HepG2 (cell line): Measurements from ENCODE around the gene MSTN. TPM values are rescaled to one million over a fixed set of nuclear protein-coding genes. Genes with fewer than 3 reads are reported as not detected.

Source experiments
- KDM3A ChIP-seq: IDR thresholded peaks from 2 replicates; pipeline ENCODE4 v1.6.1; 2018; ENCODE audit warnings: low read depth, missing compliant biosample characterization
- MTA3 ChIP-seq: sonication (generic); formaldehyde crosslinking; IDR thresholded peaks from 2 replicates; pipeline ENCODE4 v1.4.0; 2020; ENCODE audit warnings: missing genetic modification reagents
- THAP11 ChIP-seq: IDR thresholded peaks from 2 replicates; pipeline ENCODE4 v1.6.1; 2016; ENCODE audit warnings: missing biosample characterization, missing genetic modification reagents
- ZNF839 ChIP-seq: sonication (generic); formaldehyde crosslinking; IDR thresholded peaks from 2 replicates; pipeline ENCODE4 v1.4.0; 2020; ENCODE audit warnings: missing genetic modification reagents, mild to moderate bottlenecking, borderline replicate concordance
- ZSCAN9 ChIP-seq: IDR thresholded peaks from 2 replicates; pipeline ENCODE4 v1.6.1; 2016; ENCODE audit warnings: borderline replicate concordance
- polyA plus RNA-seq, 8 experiments: library from polyadenylated mRNA; depleted of rRNA in 3 of 8; stranded (reverse) in 7 of 8; unstranded in 1 of 8; fragments of >200 nt; fragmentation: Illumina TruSeq in 4 of 8; extraction: Trizol in 4 of 8; gene quantifications; 2 replicates each; pipeline versions ENCODE4 v1.2.1 to v1.2.3, GENCODE V29; 2011 to 2016; ENCODE audit warnings: low read depth in 4 of 8, missing spikeins in 1 of 8, mixed read lengths in 1 of 8; ENCODE audit not compliant: insufficient read depth in 1 of 8
- total RNA-seq, 5 experiments: library from RNA; depleted of rRNA; stranded (reverse); fragments of >200 nt; fragmentation: Illumina TruSeq; extraction: Trizol; gene quantifications; 2 replicates each; pipeline ENCODE4 v1.2.3, GENCODE V29; 2016; ENCODE audit warnings: low read depth in 1 of 5
- TF ChIP-seq, protein P1 (sequence below): sonication (generic); formaldehyde crosslinking; IDR thresholded peaks from 2 replicates; pipeline ENCODE4 v1.9.0; 2021; ENCODE audit warnings: missing genetic modification reagents, borderline replicate concordance
- TF ChIP-seq, protein P2 (sequence below): sonication (generic); formaldehyde crosslinking; IDR thresholded peaks from 2 replicates; pipeline ENCODE4 v1.9.0; 2021; ENCODE audit warnings: mild to moderate bottlenecking, missing genetic modification reagents
- TF ChIP-seq, protein P3 (sequence below): sonication (generic); formaldehyde crosslinking; IDR thresholded peaks from 2 replicates; pipeline ENCODE4 v1.4.0; 2020; ENCODE audit warnings: mild to moderate bottlenecking, missing genetic modification reagents, borderline replicate concordance
- TF ChIP-seq, protein P4 (sequence below): fragments of 450-650 bp; IDR thresholded peaks from 2 replicates; pipeline ENCODE4 v1.6.1; 2017

Gene MSTN
- total and polyA plus RNA-seq, 2 of the 13 experiments (the other 11 are each of a cell fraction or from before 2014, with no cell fraction given) = 0.04 TPM; not detected in 1

DNA sequence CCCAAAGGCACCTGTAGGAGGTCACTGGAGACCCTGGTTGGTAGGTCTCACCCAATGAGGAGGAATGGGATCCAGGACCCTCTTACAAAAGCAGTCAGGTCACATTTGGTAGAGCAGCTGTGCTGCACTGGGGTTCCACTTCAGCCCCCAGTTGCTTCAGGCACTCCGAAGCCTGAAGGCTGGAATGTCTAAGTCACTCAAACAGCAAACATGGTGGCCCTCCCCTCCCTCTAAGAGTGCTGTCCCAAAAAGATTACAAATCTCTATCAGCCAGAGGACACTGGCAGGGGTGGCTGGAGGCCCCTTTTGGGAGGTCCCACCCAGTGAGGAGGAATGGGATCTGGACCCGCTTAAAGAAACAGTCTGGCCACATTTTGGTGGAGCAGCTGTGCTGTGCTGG is 17.7 kb downstream of the MSTN start (continued):
- TF ChIP-seq MTA3 (CRISPR knock-in tag) = no peak
- no peak for TF ChIP-seq KDM3A (CRISPR knock-in tag)
- TF ChIP-seq, protein P1, sequence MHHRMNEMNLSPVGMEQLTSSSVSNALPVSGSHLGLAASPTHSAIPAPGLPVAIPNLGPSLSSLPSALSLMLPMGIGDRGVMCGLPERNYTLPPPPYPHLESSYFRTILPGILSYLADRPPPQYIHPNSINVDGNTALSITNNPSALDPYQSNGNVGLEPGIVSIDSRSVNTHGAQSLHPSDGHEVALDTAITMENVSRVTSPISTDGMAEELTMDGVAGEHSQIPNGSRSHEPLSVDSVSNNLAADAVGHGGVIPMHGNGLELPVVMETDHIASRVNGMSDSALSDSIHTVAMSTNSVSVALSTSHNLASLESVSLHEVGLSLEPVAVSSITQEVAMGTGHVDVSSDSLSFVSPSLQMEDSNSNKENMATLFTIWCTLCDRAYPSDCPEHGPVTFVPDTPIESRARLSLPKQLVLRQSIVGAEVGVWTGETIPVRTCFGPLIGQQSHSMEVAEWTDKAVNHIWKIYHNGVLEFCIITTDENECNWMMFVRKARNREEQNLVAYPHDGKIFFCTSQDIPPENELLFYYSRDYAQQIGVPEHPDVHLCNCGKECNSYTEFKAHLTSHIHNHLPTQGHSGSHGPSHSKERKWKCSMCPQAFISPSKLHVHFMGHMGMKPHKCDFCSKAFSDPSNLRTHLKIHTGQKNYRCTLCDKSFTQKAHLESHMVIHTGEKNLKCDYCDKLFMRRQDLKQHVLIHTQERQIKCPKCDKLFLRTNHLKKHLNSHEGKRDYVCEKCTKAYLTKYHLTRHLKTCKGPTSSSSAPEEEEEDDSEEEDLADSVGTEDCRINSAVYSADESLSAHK (CRISPR knock-in tag) = no peak
- no peak for TF ChIP-seq THAP11 (CRISPR knock-in tag)
- no peak for TF ChIP-seq ZSCAN9 (CRISPR knock-in tag)
- TF ChIP-seq ZNF839 = no peak
- TF ChIP-seq, protein P2, sequence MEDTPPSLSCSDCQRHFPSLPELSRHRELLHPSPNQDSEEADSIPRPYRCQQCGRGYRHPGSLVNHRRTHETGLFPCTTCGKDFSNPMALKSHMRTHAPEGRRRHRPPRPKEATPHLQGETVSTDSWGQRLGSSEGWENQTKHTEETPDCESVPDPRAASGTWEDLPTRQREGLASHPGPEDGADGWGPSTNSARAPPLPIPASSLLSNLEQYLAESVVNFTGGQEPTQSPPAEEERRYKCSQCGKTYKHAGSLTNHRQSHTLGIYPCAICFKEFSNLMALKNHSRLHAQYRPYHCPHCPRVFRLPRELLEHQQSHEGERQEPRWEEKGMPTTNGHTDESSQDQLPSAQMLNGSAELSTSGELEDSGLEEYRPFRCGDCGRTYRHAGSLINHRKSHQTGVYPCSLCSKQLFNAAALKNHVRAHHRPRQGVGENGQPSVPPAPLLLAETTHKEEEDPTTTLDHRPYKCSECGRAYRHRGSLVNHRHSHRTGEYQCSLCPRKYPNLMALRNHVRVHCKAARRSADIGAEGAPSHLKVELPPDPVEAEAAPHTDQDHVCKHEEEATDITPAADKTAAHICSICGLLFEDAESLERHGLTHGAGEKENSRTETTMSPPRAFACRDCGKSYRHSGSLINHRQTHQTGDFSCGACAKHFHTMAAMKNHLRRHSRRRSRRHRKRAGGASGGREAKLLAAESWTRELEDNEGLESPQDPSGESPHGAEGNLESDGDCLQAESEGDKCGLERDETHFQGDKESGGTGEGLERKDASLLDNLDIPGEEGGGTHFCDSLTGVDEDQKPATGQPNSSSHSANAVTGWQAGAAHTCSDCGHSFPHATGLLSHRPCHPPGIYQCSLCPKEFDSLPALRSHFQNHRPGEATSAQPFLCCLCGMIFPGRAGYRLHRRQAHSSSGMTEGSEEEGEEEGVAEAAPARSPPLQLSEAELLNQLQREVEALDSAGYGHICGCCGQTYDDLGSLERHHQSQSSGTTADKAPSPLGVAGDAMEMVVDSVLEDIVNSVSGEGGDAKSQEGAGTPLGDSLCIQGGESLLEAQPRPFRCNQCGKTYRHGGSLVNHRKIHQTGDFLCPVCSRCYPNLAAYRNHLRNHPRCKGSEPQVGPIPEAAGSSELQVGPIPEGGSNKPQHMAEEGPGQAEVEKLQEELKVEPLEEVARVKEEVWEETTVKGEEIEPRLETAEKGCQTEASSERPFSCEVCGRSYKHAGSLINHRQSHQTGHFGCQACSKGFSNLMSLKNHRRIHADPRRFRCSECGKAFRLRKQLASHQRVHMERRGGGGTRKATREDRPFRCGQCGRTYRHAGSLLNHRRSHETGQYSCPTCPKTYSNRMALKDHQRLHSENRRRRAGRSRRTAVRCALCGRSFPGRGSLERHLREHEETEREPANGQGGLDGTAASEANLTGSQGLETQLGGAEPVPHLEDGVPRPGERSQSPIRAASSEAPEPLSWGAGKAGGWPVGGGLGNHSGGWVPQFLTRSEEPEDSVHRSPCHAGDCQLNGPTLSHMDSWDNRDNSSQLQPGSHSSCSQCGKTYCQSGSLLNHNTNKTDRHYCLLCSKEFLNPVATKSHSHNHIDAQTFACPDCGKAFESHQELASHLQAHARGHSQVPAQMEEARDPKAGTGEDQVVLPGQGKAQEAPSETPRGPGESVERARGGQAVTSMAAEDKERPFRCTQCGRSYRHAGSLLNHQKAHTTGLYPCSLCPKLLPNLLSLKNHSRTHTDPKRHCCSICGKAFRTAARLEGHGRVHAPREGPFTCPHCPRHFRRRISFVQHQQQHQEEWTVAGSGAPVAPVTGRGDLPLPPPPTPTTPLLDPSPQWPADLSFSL = no peak
- TF ChIP-seq, protein P3, sequence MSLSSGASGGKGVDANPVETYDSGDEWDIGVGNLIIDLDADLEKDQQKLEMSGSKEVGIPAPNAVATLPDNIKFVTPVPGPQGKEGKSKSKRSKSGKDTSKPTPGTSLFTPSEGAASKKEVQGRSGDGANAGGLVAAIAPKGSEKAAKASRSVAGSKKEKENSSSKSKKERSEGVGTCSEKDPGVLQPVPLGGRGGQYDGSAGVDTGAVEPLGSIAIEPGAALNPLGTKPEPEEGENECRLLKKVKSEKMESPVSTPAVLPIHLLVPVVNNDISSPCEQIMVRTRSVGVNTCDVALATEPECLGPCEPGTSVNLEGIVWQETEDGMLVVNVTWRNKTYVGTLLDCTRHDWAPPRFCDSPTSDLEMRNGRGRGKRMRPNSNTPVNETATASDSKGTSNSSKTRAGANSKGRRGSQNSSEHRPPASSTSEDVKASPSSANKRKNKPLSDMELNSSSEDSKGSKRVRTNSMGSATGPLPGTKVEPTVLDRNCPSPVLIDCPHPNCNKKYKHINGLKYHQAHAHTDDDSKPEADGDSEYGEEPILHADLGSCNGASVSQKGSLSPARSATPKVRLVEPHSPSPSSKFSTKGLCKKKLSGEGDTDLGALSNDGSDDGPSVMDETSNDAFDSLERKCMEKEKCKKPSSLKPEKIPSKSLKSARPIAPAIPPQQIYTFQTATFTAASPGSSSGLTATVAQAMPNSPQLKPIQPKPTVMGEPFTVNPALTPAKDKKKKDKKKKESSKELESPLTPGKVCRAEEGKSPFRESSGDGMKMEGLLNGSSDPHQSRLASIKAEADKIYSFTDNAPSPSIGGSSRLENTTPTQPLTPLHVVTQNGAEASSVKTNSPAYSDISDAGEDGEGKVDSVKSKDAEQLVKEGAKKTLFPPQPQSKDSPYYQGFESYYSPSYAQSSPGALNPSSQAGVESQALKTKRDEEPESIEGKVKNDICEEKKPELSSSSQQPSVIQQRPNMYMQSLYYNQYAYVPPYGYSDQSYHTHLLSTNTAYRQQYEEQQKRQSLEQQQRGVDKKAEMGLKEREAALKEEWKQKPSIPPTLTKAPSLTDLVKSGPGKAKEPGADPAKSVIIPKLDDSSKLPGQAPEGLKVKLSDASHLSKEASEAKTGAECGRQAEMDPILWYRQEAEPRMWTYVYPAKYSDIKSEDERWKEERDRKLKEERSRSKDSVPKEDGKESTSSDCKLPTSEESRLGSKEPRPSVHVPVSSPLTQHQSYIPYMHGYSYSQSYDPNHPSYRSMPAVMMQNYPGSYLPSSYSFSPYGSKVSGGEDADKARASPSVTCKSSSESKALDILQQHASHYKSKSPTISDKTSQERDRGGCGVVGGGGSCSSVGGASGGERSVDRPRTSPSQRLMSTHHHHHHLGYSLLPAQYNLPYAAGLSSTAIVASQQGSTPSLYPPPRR = no peak
- TF ChIP-seq, protein P4, sequence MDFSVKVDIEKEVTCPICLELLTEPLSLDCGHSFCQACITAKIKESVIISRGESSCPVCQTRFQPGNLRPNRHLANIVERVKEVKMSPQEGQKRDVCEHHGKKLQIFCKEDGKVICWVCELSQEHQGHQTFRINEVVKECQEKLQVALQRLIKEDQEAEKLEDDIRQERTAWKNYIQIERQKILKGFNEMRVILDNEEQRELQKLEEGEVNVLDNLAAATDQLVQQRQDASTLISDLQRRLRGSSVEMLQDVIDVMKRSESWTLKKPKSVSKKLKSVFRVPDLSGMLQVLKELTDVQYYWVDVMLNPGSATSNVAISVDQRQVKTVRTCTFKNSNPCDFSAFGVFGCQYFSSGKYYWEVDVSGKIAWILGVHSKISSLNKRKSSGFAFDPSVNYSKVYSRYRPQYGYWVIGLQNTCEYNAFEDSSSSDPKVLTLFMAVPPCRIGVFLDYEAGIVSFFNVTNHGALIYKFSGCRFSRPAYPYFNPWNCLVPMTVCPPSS = no peak
- TF ChIP-seq, all 625 proteins: peak for 0
